ENCODE data around the gene TDRD12. TPM values are rescaled to one million over a fixed set of nuclear protein-coding genes. Genes with fewer than 3 reads are reported as not detected.

Gene TDRD12
- total RNA-seq, 1 donor from 2014 or later = 0.74 TPM

DNA sequence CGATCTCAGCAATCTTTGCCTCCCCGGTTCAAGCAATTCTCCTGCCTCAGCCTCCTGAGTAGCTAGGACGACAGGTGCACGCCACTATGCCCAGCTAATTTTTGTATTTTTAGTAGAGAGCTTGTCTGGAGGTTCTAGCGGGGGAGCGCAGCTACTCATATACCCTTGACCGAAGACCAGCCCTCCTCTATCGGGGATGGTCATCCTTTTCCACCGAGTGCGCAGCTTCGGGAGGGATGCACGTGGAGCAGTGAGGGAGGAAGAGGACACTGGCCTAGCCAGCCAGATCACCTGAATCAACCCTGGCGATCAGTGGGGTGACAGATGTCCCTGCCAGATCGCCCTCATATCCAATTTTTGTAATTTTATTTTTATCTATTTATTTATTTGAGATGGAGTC, 143.2 kb downstream of the TDRD12 start:
- H3K4me1 ChIP-seq = no peaks in the 10 kb centered on the region
- no peak for DNase-seq (ENCODE audit: extremely low spot score in 2 of 2)
- no peaks in the 10 kb centered on the region for H3K27me3 ChIP-seq
- H3K27ac ChIP-seq = no peak overlapping the region
- no peak for TF ChIP-seq POLR2A (IDR thresholded peaks at IDR 0.05)
- no peak for TF ChIP-seq POLR2AphosphoS5 (IDR thresholded peaks at IDR 0.05; ENCODE audit: insufficient read depth in 1 of 2, low read depth in 1 of 2)
- TF ChIP-seq, protein P1, sequence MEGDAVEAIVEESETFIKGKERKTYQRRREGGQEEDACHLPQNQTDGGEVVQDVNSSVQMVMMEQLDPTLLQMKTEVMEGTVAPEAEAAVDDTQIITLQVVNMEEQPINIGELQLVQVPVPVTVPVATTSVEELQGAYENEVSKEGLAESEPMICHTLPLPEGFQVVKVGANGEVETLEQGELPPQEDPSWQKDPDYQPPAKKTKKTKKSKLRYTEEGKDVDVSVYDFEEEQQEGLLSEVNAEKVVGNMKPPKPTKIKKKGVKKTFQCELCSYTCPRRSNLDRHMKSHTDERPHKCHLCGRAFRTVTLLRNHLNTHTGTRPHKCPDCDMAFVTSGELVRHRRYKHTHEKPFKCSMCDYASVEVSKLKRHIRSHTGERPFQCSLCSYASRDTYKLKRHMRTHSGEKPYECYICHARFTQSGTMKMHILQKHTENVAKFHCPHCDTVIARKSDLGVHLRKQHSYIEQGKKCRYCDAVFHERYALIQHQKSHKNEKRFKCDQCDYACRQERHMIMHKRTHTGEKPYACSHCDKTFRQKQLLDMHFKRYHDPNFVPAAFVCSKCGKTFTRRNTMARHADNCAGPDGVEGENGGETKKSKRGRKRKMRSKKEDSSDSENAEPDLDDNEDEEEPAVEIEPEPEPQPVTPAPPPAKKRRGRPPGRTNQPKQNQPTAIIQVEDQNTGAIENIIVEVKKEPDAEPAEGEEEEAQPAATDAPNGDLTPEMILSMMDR (IDR thresholded peaks at IDR 0.05) = no peak
- no peaks in the 10 kb centered on the region for H3K36me3 ChIP-seq
- no peaks in the 10 kb centered on the region for H3K9me3 ChIP-seq
- no peak overlapping the region for H3K4me3 ChIP-seq
- intact Hi-C loops (cut with DNase I) = no loop called here

DNA sequence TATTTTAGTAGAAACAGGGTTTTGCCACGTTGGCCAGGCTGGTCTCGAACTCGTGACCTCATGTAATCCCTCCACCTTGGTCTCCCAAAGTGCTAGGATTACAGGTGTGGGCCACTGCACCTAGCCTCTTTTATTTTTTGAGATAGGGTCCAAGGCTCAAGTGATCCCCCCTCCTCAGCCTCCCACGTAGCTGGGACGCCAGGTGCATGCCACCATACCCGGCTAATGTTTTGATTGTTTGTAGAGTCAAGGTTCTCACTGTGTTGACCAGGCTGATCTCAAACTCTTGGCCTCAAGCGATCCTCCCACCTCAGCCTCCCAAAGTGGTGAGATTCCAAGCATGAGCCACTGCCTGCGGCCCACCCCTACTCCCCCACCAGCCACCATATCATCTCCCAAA, 143.7 kb downstream of the TDRD12 start:
- no peaks in the 10 kb centered on the region for H3K4me1 ChIP-seq
- H3K9me3 ChIP-seq = no peaks in the 10 kb centered on the region
- no peak for DNase-seq (ENCODE audit: extremely low spot score in 2 of 2)
- no peak overlapping the region for H3K4me3 ChIP-seq
- no peak overlapping the region for H3K27ac ChIP-seq
- no peaks in the 10 kb centered on the region for H3K27me3 ChIP-seq
- TF ChIP-seq, protein P1 (IDR thresholded peaks at IDR 0.05) = no peak
- no peak for TF ChIP-seq POLR2A (IDR thresholded peaks at IDR 0.05)
- no peak for TF ChIP-seq POLR2AphosphoS5 (IDR thresholded peaks at IDR 0.05; ENCODE audit: insufficient read depth in 1 of 2, low read depth in 1 of 2)
- H3K36me3 ChIP-seq = no peaks in the 10 kb centered on the region
- intact Hi-C loops (cut with DNase I) = no loop called here

- no peaks in the 10 kb centered on the region for H3K9me3 ChIP-seq
- TF ChIP-seq POLR2A (IDR thresholded peaks at IDR 0.05) = no peak
- TF ChIP-seq POLR2AphosphoS5 (IDR thresholded peaks at IDR 0.05; ENCODE audit: insufficient read depth in 1 of 2, low read depth in 1 of 2) = no peak
- TF ChIP-seq, protein P1 (IDR thresholded peaks at IDR 0.05) = no peak
- no peak overlapping the region for H3K4me3 ChIP-seq
- intact Hi-C loops (cut with DNase I) = no loop called here
- H3K27me3 ChIP-seq = no peaks in the 10 kb centered on the region
- no peak for DNase-seq (ENCODE audit: extremely low spot score in 2 of 2)
- no peak overlapping the region for H3K27ac ChIP-seq
- no peaks in the 10 kb centered on the region for H3K36me3 ChIP-seq
- H3K4me1 ChIP-seq = no peaks in the 10 kb centered on the region
Observed at GRCh38 chr19:32863841-32864240, 144.3 kb downstream of the TDRD12 start.

GRCh38 chr19:32864318-32865007, 144.9 kb downstream of the TDRD12 start:
- Histone ChIP-seq H3K4me3 (no peak overlapping the region), H3K27me3 (no peaks in the 10 kb centered on the region), H3K27ac (no peak overlapping the region), H3K4me1 (no peaks in the 10 kb centered on the region), H3K36me3 (no peaks in the 10 kb centered on the region), H3K9me3 (no peaks in the 10 kb centered on the region)
- no peak for TF ChIP-seq POLR2A (IDR thresholded peaks at IDR 0.05)
- TF ChIP-seq, protein P1 (IDR thresholded peaks at IDR 0.05) = no peak
- TF ChIP-seq POLR2AphosphoS5 (IDR thresholded peaks at IDR 0.05; ENCODE audit: insufficient read depth in 1 of 2, low read depth in 1 of 2) = no peak
- intact Hi-C loops (cut with DNase I) = no loop called here
- no peak for DNase-seq (ENCODE audit: extremely low spot score in 2 of 2)

- H3K36me3 ChIP-seq = no peaks in the 10 kb centered on the region
- H3K27me3 ChIP-seq = no peaks in the 10 kb centered on the region
- no peaks in the 10 kb centered on the region for H3K9me3 ChIP-seq
- intact Hi-C loops (cut with DNase I) = no loop called here
- no peak for DNase-seq (ENCODE audit: extremely low spot score in 2 of 2)
- H3K4me1 ChIP-seq = no peaks in the 10 kb centered on the region
- H3K4me3 ChIP-seq = no peak overlapping the region
- H3K27ac ChIP-seq = no peak overlapping the region
- TF ChIP-seq POLR2A (IDR thresholded peaks at IDR 0.05) = no peak
- TF ChIP-seq, protein P1 (IDR thresholded peaks at IDR 0.05) = no peak
- no peak for TF ChIP-seq POLR2AphosphoS5 (IDR thresholded peaks at IDR 0.05; ENCODE audit: insufficient read depth in 1 of 2, low read depth in 1 of 2)
Observed at GRCh38 chr19:32865326-32865725, 145.8 kb downstream of the TDRD12 start.
